Peyer's patch (tissue), 4 donors: ENCODE measurements around the gene C1orf226.

ENCODE experiments used
- POLR2A ChIP-seq, 2 donors: fragments of 450-650 bp; IDR thresholded peaks; one replicate each; pipeline ENCODE4 v1.5.1; 2017; ENCODE audit warnings: antibody characterized with exemption in 2 of 2, mild to moderate bottlenecking in 2 of 2, moderate library complexity in 2 of 2
- TF ChIP-seq, protein P1 (sequence below), 6 experiments: fragments of 450-650 bp in 4 of 6; fragments of 200-600 bp in 2 of 6; sonication (generic) in 1 of 6; IDR thresholded peaks; one replicate each; pipeline ENCODE4 v1.5.1; 2017 to 2019; ENCODE audit warnings: antibody characterized with exemption in 6 of 6, mild to moderate bottlenecking in 3 of 6, moderate library complexity in 1 of 6

DNA sequence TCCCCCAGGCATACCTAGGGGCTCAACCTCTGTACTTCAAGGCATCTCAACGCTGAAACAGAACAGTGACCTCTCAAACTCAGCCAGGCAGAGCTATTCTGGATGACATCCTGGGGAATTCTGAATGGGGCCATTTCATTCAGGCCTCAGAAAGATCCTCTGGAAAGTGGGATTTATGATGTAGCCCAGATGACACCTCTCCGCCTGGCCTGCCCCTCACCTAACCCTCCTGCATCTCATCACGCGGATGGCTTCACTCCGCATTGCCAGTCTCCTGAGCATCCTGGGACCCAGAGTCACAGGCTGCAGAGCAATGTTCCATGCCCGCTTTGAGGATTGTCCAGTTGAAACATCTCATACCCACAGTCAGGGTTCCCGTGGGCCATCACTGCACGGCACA is 6.1 kb upstream of the C1orf226 start:
- TF ChIP-seq, protein P1, sequence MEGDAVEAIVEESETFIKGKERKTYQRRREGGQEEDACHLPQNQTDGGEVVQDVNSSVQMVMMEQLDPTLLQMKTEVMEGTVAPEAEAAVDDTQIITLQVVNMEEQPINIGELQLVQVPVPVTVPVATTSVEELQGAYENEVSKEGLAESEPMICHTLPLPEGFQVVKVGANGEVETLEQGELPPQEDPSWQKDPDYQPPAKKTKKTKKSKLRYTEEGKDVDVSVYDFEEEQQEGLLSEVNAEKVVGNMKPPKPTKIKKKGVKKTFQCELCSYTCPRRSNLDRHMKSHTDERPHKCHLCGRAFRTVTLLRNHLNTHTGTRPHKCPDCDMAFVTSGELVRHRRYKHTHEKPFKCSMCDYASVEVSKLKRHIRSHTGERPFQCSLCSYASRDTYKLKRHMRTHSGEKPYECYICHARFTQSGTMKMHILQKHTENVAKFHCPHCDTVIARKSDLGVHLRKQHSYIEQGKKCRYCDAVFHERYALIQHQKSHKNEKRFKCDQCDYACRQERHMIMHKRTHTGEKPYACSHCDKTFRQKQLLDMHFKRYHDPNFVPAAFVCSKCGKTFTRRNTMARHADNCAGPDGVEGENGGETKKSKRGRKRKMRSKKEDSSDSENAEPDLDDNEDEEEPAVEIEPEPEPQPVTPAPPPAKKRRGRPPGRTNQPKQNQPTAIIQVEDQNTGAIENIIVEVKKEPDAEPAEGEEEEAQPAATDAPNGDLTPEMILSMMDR (IDR thresholded peaks at IDR 0.05): no peak
- no peak for TF ChIP-seq POLR2A (IDR thresholded peaks at IDR 0.05)
